ENCODE results near the gene XCL1.
A peak's percentile ranks its signal among the peaks of the same experiment; 100 is the strongest.

Gene XCL1

DNA sequence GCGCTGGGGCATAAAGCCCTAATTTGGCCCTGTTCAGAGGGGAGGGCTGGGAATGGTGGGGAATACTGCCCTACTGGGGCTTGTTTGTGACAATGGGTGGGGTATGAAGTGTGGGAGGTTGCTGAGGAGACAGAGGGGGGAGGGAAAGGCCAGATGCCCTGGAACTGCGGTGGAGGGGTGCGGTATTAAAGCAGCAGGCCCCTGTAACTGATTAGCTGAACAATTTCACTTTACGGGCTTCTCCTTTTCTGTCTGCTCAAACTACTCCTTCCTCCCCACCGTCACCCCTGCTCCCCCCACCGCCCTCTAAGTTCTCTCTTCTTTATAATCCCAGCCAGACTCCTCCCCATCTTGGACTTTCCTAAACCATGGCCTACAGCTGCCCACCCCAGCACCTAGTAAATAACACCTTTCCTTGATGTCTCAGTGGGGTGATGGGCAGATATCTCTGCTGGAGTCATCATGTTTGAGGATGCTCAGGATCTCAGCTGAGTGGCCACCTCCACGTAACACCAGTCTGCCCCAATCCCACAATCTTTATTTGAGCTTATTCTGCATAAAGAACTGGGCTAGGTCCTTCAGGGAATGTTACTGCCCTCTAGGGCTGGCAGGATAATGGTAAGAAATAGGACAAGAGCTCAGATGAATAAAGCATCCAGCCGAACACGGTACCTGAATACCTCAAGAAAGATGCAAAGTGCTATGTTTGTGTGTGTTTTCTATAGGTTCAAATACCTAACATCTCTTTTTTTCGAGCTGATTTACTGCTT, 33.5 kb downstream of the XCL1 start:
- no peaks in the 10 kb centered on the region for H3K9me3 Mint-ChIP-seq
- peak overlapping the region in 1 of 2 donors; percentile 87 for H3K27ac Mint-ChIP-seq
- no peaks in the 10 kb centered on the region for H3K4me1 Mint-ChIP-seq
- ATAC-seq (no peak), DNase-seq (no peak)
- H3K4me3 Mint-ChIP-seq: no peak overlapping the region
- no peaks in the 10 kb centered on the region for H3K27me3 Mint-ChIP-seq

GRCh38 chr1:168613038-168613451, 36.6 kb downstream of the XCL1 start:
- Mint-ChIP-seq H3K27ac (no peak overlapping the region), H3K4me1 (no peaks in the 10 kb centered on the region), H3K4me3 (no peak overlapping the region), H3K9me3 (no peaks in the 10 kb centered on the region), H3K27me3 (no peaks in the 10 kb centered on the region)
- DNase-seq (no peak), ATAC-seq (no peak)

DNA sequence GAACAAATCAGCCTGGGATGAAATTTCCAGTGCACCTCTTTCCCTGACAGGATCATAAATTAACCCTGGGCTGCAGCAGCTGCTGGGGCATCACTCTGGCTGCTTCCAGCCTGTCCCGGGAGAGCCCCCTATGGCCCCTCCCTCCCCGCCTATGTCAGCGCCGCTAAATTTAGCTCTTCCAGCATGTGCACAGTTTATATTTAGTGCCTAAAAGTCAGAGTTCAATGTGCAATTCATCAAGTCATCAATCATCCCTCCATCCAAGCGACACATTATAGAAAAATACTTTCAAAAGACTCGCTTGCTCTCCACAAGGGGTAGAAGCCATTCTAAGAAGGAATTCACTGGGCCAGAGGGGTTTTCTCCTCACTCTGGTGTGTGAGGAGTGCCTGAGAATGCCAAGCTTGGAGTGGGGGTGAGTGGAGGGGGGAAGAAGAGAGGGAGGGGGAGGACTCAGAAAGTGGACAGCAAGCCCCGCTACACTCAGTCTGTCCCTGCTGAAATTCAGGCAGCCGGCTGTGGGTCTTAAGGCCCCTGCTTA, 37.4 kb downstream of the XCL1 start:
- Mint-ChIP-seq H3K27ac (no peak overlapping the region), H3K9me3 (no peaks in the 10 kb centered on the region), H3K4me1 (no peaks in the 10 kb centered on the region), H3K4me3 (no peak overlapping the region), H3K27me3 (no peaks in the 10 kb centered on the region)
- DNase-seq: no peak
- no peak for ATAC-seq

GRCh38 chr1:168614235-168614634, 37.8 kb downstream of the XCL1 start:
- Mint-ChIP-seq H3K27me3 (no peaks in the 10 kb centered on the region), H3K9me3 (no peaks in the 10 kb centered on the region), H3K4me1 (no peaks in the 10 kb centered on the region), H3K4me3 (no peak overlapping the region), H3K27ac (no peak overlapping the region)
- ATAC-seq (no peak), DNase-seq (no peak)

DNA sequence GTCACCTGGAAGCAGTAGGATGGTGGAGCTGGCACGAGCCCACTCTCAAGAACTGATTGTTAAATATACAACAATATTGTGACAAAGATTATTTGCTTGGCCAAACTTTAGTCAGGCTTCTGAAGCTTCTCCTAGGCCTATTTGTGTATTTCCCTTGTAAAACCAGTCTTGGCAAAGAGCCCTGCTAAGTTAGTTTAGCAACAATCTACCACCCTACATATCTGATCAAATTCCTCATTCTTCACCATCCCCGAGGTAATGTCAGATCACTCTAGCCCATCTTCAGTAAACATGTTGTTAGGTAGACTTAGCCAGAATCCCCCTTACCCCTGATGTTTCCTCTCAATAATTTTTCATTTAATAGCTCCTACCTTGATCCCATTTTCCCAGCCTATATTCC, 39.6 kb downstream of the XCL1 start:
- ATAC-seq (no peak), DNase-seq (no peak)
- no peak overlapping the region for H3K27ac Mint-ChIP-seq
- no peak overlapping the region for H3K4me3 Mint-ChIP-seq
- H3K9me3 Mint-ChIP-seq: no peaks in the 10 kb centered on the region
- H3K4me1 Mint-ChIP-seq: no peaks in the 10 kb centered on the region
- no peaks in the 10 kb centered on the region for H3K27me3 Mint-ChIP-seq

DNA sequence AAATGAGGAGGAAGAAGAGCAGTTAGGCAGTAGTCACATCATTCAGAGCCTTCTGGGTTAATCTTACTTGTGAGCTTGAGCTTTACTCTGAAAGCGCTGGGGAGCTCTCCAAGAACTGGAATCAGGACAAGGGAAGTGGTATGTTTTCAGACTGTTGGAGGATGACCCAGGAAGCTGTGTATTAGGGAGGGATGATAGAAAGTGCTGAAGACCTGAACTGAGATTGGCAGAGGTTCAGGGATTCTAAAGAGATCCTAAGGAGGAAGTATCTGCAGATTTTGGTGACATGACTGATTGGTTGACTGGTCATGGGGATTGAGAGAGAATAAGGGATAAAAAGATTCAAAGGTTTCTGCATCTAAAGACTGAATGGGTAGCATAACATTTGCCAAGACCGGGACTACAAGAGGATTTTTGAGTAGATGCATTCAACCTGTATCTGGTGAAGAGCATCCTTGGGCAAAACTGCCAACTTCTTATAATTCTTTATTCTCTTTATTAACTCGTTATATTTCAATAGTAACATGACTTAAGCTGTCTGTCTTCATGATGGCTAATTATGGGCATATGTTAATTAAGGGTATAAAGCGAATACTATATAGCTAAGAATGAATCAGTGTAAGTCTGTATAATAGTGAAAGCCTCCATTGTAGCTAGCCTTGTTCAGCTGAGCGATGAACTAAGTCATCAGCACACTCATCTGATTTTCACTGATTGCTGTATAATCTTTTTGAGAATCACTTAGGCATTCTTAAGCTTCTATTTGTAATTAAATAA, 41.8 kb downstream of the XCL1 start:
- Mint-ChIP-seq H3K4me1 (no peaks in the 10 kb centered on the region), H3K9me3 (no peaks in the 10 kb centered on the region), H3K27ac (no peak overlapping the region), H3K27me3 (no peaks in the 10 kb centered on the region), H3K4me3 (no peak overlapping the region)
- ATAC-seq: no peak
- no peak for DNase-seq

GRCh38 chr1:168618886-168619285, 42.5 kb downstream of the XCL1 start:
- no peaks in the 10 kb centered on the region for H3K9me3 Mint-ChIP-seq
- H3K4me3 Mint-ChIP-seq: no peak overlapping the region
- no peaks in the 10 kb centered on the region for H3K27me3 Mint-ChIP-seq
- DNase-seq (no peak), ATAC-seq (no peak)
- H3K27ac Mint-ChIP-seq: no peak overlapping the region
- no peaks in the 10 kb centered on the region for H3K4me1 Mint-ChIP-seq

DNA sequence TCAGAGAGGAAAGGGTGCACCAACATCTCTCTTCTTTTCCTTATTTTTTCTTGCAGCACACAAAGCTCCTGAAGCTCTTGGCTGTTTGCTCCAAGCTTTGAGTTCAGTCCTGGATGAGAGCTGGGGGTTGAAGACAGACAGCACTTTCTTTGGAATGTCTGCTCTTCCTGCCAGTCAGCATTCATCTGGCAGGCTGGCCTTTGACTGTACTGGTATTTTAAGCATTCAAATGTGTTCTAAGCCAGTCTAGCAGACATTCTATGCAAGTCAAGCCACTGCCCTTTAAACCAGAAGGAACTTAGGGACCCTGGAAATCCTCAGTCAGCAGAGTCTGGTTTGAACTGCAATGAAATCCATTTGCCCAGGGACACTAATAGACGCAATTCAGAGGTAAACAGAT, 45.0 kb downstream of the XCL1 start:
- ATAC-seq: no peak
- H3K4me3 Mint-ChIP-seq: no peak overlapping the region
- H3K27ac Mint-ChIP-seq: no peak overlapping the region
- no peaks in the 10 kb centered on the region for H3K4me1 Mint-ChIP-seq
- DNase-seq: no peak
- H3K9me3 Mint-ChIP-seq: no peaks in the 10 kb centered on the region
- no peaks in the 10 kb centered on the region for H3K27me3 Mint-ChIP-seq

DNA sequence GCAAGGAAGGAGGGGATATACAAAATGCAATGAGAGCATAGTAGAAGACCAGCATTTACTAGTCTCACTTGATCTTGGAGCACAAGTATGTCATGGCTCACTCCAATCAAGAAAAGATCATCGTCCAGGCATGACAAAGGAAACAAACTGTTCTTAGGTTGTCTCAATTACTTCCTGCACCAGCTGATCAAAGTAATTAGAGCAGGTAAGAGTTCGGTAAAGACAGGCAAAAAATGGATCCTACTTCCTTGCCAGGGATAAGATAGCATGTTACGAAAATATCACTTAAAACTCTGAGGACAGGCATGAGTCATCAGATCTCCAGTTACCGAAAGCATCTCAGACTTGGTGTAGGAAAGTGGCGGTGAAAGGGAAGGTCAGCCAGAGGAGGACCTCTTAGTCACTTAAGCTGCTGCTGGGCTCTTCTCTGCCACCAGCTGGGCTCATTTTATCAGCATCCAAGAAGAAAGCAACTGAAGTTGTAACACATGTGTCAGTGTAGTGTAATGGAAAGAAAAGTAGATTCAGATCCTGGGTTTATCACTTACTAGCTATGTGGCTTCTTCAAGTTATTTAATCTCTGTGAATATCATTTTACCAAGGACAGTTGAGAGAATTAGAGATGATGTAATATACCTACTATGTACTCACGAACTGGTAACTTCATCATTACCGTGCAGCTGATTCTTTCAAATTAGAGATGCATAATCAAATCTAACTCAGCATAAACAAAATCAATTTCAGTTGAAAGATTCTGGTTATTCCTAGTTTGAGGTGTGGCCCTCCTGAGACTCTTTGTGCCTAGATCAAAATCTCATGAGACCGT, 46.8 kb downstream of the XCL1 start:
- Mint-ChIP-seq H3K4me1 (no peaks in the 10 kb centered on the region), H3K4me3 (no peak overlapping the region), H3K9me3 (no peaks in the 10 kb centered on the region), H3K27me3 (no peaks in the 10 kb centered on the region), H3K27ac (no peak overlapping the region)
- no peak for DNase-seq
- ATAC-seq: no peak

GRCh38 chr1:168623831-168624230, 47.4 kb downstream of the XCL1 start:
- H3K27me3 Mint-ChIP-seq: no peaks in the 10 kb centered on the region
- DNase-seq (no peak), ATAC-seq (no peak)
- H3K9me3 Mint-ChIP-seq: no peaks in the 10 kb centered on the region
- no peak overlapping the region for H3K4me3 Mint-ChIP-seq
- H3K4me1 Mint-ChIP-seq: no peaks in the 10 kb centered on the region
- no peak overlapping the region for H3K27ac Mint-ChIP-seq

DNA sequence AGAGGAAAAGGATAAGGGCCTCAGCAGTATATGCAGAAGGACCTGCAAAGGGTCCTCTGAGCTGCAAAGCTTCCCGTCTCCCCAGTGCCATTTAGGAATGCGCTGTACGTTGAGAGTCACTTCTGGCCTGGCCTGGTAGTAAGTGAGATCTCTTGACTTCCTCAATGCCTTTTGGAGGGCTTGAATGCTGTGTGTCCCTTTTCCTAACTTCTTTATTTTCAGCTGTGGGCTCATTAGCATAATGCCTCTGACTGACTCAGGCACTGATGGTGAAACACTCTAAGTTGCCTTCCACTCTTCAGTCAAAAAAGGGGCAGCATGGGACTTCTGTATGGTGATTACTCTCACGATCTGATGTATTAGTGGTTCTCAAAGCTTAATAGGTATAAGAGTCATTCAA, 49.9 kb downstream of the XCL1 start:
- Mint-ChIP-seq H3K4me3 (no peak overlapping the region), H3K27ac (no peak overlapping the region), H3K4me1 (no peaks in the 10 kb centered on the region), H3K9me3 (no peaks in the 10 kb centered on the region), H3K27me3 (no peaks in the 10 kb centered on the region)
- DNase-seq (no peak), ATAC-seq (no peak)

DNA sequence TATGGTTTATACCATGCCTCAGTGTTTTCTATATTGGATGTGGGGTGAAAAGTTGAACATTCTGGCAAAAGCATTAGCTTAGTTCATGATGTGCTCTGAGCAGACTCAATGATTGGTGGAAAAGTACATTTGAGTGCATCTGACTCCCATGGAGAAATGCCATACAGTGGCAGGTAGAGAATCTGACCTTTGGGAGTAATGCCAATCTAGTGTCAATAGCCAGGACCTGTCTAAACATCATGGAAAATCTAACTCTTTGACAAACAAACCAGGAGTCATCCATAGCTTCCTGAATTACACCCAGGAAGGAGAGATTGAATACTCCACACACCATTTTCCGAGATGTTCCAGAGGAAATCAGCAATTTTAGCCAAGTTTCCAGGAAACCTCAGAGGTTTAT, 51.0 kb downstream of the XCL1 start:
- no peaks in the 10 kb centered on the region for H3K4me1 Mint-ChIP-seq
- ATAC-seq (no peak), DNase-seq (no peak)
- H3K27me3 Mint-ChIP-seq: no peaks in the 10 kb centered on the region
- no peaks in the 10 kb centered on the region for H3K9me3 Mint-ChIP-seq
- no peak overlapping the region for H3K4me3 Mint-ChIP-seq
- no peak overlapping the region for H3K27ac Mint-ChIP-seq

- ATAC-seq (peak; percentile 88), DNase-seq (no peak)
- Mint-ChIP-seq H3K27me3 (no peaks in the 10 kb centered on the region), H3K4me3 (no peak overlapping the region), H3K9me3 (no peaks in the 10 kb centered on the region), H3K27ac (no peak overlapping the region), H3K4me1 (no peaks in the 10 kb centered on the region)
Measured at GRCh38 chr1:168628807-168629206, 52.4 kb downstream of the XCL1 start.

DNA sequence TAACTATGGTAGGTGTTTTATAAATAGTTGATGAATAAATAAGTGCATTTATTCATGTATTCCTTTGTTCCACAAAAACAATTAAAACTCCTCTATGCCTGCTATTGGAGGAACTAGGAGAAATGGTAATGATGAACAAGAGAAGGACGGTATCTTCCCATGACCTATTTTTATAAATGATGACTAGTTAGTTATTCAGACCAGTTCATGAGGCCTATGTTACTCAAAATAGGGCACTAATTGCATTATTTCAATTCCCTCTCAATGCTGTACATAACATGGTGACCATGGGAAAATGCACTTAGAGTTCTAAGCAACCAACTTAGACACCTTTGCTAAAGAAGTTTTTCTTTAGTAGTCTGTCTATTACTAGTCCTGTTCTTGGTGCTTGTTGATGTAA, 53.1 kb downstream of the XCL1 start:
- Mint-ChIP-seq H3K27ac (no peak overlapping the region), H3K9me3 (no peaks in the 10 kb centered on the region), H3K4me3 (no peak overlapping the region), H3K27me3 (no peaks in the 10 kb centered on the region), H3K4me1 (no peaks in the 10 kb centered on the region)
- DNase-seq (no peak), ATAC-seq (no peak)
